HG02588 (cell line): ENCODE data around the gene RAC3.
A peak's percentile ranks its signal among the peaks of the same experiment; 100 is the strongest.

Experiments
- ATAC-seq: cut with Tn5 transposase; IDR thresholded peaks from one replicate; pipeline ENCODE4 v1.9.1; 2021; ENCODE audit warnings: mild to moderate bottlenecking, moderate library complexity; ENCODE audit not compliant: unreplicated experiment

RAC3 gene

DNA sequence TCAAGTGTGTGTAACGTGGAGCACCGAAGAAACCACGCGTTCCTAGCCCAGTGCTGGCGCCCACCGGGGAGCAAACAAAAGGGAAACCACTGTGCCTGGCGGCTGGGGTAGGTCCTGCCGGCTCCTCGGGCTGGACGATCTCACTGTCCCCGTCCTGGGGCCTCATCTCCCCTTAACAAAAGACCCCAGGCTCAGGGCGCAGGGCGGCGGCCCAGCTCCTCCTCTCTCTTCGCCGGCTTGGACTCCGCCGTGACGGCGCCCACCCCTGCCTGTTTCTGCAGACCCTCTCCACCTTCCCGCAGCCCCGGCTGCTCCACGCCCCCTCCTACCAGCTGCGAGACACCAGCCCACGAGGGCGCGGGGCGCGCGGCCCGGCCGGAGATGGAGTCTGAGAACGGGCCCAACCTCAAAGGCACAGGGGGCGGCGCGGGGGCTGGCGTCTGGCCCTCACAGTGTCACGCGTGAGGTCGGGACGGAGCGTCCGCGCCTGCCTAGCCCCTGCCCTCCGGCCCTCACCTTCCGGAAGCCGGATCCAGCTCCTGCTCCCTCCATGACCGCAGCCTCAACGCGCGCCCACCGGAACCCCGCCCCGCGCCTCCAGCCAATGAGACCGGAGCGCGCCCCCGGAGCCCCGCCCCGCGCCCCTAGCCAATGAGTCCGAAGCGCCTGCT is 9.0 kb upstream of the RAC3 start, which contains the start of gene CENPX:
Gene CENPX (minus strand): TSS at position 569 of the 671 bp plus-strand sequence. CDS start 17 bp downstream, at position 552.
- no peak for ATAC-seq

GRCh38 chr17:82022981-82023446 is 8.5 kb upstream of the RAC3 start, which contains the start of gene LRRC45:
TSS of gene LRRC45 (plus strand) at chr17:82023305. CDS start at chr17:82023644, 339 bp downstream.
- peak; percentile 82 for ATAC-seq

DNA sequence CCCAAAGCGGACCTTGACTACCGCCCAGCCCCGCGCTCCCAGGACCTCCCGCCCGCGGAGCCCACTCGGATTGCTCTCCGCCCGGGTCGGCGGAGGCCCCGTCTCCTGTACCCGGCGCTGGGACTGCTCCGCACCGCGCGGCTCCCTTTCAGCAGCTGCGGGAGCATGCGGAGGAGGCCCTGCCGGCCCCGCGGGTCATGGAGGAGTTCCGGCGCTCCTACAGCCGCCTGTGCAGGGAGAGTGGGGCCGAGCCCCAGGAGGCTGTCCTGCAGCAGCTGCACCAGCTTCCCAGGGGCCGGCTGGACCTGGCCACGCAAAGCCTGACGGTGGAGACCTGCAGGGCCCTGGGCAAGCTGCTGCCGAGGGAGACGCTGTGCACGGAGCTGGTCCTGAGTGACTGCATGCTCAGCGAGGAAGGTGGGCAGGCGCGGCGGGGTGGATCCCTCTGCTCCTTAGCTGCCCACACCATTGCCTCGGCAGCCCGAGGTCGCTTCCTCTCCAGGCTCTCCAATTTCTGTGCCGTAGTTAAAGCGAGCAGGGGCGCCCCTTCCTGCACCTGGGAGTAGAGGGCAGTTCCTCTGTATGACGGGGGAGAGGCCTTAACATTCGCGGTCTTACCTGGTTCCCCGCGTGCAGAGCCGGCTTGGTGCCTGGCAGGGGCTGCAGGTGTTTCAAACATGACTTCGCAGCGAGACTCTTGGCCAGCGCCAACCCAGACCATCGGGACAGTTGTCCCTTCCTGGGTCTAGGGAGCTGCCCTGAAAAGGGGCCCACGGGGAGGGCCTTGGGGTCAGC is 7.8 kb upstream of the RAC3 start:
- ATAC-seq: peak; percentile 4

DNA sequence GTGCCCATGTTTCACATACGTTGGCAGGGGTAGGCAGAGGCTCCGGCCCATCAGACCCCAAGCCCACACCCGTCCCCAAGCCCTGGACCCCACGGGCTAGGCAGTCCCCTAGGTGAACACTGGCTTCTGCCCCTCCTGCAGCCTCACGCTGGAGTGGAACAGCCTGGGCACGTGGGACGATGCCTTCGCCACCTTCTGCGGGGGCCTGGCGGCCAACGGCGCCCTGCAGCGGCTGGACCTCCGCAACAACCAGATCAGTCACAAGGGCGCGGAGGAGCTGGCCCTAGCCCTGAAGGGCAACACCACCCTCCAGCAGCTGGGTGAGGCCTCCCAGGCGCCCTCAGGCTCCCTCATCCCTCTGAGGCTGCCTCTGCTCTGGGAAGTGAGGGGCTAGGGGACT is 6.6 kb upstream of the RAC3 start:
- ATAC-seq: no peak

GRCh38 chr17:82025401-82026107 is 5.9 kb upstream of the RAC3 start:
- no peak for ATAC-seq

- ATAC-seq: no peak
Measured at GRCh38 chr17:82028246-82028645, 3.2 kb upstream of the RAC3 start.

- ATAC-seq: no peak
Measured at GRCh38 chr17:82028966-82029365, 2.5 kb upstream of the RAC3 start.

- no peak for ATAC-seq
Measured at GRCh38 chr17:82029391-82029790, 2.1 kb upstream of the RAC3 start.

DNA sequence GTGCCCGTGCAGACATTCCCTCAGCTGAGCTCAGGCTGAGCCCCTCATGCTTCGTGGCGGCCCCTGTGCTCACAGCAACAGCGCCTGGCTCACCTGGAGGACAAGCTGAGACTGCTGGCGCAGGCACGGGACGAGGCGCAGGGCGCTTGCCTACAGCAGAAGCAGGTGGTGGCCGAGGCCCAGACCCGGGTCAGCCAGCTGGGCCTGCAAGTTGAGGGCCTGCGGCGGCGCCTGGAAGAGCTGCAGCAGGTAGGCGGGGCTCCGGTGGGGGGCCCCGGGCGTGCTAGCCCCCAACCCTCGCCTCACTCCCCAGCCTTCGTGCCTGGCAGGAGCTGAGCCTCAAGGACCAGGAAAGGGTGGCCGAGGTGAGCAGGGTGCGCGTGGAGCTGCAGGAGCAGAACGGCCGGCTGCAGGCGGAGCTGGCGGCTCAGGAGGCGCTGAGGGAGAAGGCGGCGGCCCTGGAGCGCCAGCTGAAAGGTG is 1.4 kb upstream of the RAC3 start:
- no peak for ATAC-seq

DNA sequence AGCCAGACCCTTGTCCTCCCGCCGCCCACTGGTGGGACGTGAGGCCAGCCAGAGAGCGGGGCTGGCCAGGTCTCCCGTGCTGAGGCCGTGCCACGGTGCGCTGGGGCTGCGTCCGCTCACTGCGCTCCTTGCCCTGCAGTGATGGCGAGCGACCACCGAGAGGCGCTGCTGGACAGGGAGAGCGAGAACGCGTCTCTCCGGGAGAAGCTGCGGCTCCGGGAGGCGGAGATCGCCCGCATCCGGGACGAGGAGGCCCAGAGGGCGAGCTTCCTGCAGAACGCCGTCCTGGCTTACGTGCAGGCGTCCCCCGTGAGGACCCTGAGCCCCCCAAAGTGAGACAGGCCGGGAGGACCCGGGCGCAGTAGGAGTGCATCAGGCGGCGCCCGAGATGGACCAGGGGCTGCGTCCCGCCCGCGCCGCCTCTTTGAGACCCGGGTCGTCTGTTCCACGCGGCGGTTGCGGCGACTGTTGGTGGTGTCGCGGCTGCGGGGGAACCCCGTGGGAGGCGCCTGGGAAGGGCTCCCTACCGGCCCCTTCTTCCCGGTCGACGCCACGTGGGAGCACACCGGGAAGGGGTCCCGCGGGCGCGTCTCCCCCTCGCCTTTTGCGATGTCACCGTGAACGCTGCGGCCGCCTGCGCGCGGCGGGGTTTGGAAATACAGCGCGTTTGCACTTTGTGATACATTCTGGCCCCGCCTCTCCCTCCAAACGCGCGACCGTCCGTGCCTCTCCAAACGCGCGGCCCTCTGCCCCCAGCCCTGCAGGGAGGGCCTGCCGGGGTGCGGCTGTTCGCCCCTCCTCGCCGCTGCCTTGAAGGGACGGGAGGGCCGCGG is 792 bp upstream of the RAC3 start:
- ATAC-seq: peak; percentile 48

DNA sequence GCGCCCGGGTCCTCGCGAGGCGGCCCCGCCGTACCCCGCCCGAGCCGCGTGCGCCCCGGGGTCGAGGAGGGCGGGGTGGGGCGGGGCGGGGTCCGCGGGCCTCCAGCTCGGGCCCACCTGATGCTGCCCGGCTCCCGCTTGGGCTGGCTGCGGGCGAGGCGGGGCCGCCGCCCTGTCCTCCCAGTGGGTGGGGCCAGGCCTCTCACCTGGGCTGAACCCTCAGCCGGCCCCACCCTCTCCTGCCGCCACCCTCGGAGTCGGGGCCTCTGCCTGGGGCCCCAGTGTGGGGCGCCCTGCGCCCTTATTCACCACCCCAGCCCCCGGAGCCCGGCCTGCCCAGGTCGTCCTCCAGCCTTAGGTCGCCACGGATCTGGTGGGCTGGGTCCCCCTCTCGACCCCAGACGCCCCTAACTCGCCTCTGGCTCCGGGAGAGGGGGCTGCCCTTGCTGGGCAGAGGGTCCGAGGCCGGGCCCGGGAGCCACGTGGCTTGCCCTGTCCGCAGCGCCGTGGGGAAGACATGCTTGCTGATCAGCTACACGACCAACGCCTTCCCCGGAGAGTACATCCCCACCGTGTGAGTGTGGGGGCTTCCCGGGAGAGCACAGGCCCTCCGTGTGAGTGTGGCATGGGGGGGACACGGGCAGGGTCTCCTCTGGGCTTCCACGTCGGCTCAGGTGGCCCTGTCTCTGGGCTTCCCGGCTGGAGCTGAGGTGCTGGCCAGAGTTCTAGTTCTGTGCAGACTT is 578 bp downstream of the RAC3 start:
- no peak for ATAC-seq

- ATAC-seq: no peak
Measured at GRCh38 chr17:82033359-82034085, 2.0 kb downstream of the RAC3 start.

DNA sequence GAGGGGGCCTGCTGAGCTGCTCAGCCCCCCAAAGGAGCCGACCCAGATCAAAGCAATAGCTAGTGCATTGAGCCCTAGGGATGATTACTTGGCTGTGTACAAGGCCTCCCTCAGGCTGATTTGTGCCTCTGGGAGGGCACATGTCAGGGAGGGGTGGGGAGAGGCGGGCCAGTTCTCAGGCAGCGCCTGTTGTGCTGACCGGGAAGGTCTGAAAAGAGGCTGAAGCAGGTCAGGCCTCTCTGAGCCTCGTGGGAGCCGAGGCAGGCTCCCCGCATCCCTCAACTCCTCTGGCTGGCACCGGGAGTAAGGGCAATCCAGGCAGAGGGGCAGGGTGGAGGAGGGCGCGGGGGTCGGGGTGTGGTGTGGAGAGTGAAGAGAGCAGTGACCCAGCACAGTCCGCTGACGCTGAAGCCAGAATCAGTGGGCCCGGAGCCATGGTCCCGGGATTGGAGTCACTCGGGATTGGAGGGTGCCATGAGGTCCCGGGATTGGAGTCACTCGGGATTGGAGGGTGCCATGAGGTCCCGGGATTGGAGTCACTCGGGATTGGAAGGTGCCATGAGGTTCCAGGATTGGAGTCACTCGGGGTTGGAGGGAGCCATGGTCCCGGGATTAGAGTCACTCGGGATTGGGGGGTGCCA is 3.0 kb downstream of the RAC3 start:
- no peak for ATAC-seq

DNA sequence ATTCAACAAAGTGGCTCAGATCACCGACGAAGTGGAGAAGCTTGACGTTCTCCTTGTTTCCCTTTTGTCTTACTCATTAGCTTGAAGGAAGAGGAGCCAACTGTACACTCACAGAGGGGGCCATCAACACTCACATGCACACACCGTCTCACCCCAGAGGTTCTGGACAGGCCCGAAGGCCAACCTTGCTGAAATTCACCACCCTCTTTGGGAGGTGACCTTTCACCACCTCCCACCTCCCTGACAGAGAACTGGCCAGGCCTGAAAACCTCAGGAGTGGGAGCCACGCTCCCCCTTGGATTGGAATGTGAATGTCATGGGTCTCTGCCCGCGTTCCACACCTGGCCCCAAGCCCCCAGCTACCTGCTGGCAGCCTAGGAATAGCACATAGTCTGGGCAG is 4.0 kb downstream of the RAC3 start:
- no peak for ATAC-seq

- no peak for ATAC-seq
Measured at GRCh38 chr17:82035956-82036633, 4.6 kb downstream of the RAC3 start.

DNA sequence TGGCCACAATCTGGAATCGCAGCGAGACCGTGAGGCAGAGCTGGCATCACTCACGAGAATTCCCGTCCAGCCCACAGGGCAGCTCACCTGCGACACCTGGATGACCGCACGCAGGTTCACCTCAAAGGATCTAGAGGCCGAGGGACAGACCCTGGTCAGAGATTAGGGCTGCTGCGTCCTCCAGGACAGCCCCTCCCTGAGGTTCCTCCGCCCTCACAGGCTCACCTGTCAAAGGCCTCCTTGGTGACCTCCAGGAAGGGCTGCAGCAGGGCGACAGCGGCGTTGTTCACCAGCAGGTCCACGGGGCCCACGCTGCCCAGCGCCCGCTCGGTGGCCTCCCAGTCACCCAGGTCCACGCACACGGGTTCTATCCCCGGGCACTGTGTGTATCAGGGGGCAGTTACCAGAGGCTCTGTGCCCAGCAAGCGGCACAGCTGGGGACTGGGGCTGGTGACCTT is 5.2 kb downstream of the RAC3 start:
- ATAC-seq: no peak

DNA sequence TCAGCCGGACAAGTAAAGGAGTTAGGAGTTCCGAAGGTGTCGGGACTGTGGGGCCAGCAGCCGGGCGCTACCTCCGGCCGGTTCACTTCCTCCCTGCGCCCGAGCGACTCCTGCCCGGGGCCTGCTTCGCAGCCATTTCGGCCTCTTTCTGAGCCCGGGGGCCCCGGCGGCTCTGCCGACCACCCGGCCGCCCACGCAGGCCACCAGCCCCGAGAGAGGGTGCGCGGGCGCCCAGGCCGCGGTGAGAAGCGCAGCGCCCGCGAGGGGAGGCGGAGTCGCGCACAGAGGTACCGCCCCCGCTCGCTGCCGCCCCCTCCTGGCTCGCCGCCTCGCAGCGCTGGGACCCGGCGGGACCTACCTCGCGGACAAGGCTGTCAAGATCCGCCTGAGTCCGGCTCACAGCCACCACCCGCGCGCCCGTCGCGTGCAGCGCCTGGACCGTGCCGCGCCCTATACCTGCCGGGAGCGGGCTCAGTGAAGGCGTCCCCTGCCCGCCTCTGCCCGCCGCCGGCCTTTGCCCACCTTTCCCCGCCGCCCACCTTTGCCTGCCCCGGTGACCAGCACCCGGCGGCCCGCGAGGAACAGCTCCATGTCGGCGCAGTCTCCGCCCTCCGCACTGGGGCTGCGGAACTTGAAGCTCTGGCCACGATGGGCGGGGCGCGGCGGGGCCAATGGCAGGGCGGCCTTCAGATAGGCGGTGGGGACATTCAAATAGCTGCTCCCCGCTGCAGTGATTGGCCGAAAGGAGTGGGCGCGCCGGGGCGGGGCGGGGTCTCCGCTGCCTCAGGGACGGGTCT is 5.8 kb downstream of the RAC3 start, which contains the start of gene DCXR:
Gene DCXR (minus strand): TSS at position 606 of the 797 bp plus-strand sequence. CDS start 15 bp downstream, at position 591.
- peak; percentile 81 for ATAC-seq
